Mesenchymal stem cell (in vitro differentiated cells and primary cell): ENCODE data around the gene SPATA13.

Source experiments
- DNase-seq: peaks from one replicate; pipeline ENCODE4 v3.0.0-alpha.2; 2013
- H2AFZ ChIP-seq: one replicate; pipeline ENCODE4 v1.6.1; 2013; ENCODE audit warnings: low read depth, mild to moderate bottlenecking, control low read depth, inconsistent platforms, low read length, moderate library complexity
- H2AK5ac ChIP-seq: 2 replicates; pipeline ENCODE4 v1.6.1; 2013; ENCODE audit warnings: low read length, moderate library complexity, mild to moderate bottlenecking, inconsistent platforms; ENCODE audit not compliant: severe bottlenecking
- H2BK120ac ChIP-seq: one replicate; pipeline ENCODE4 v1.6.1; 2013; ENCODE audit warnings: low read depth, mild to moderate bottlenecking, inconsistent platforms, low read length, moderate library complexity
- H2BK12ac ChIP-seq, 2 experiments: one replicate each; pipeline ENCODE4 v1.6.1; 2013; ENCODE audit warnings: inconsistent platforms in 2 of 2, low read length in 2 of 2, mild to moderate bottlenecking in 2 of 2, moderate library complexity in 2 of 2, control low read depth in 1 of 2
- H2BK15ac ChIP-seq: one replicate; pipeline ENCODE4 v1.6.1; 2013; ENCODE audit warnings: mild to moderate bottlenecking, low read depth, inconsistent platforms; ENCODE audit not compliant: poor library complexity, severe bottlenecking
- H2BK5ac ChIP-seq: 2 replicates; pipeline ENCODE4 v1.6.1; 2013; ENCODE audit warnings: low read depth, mild to moderate bottlenecking, low read length, control low read depth, inconsistent platforms; ENCODE audit not compliant: poor library complexity, severe bottlenecking
- H3K14ac ChIP-seq, 2 experiments: one replicate each; pipeline ENCODE4 v1.6.1; 2013; ENCODE audit warnings: inconsistent platforms in 2 of 2, low read length in 2 of 2, control low read depth in 1 of 2, mild to moderate bottlenecking in 1 of 2, moderate library complexity in 1 of 2
- H3K18ac ChIP-seq, 2 experiments: one replicate each; pipeline ENCODE4 v1.6.1; 2013; ENCODE audit warnings: inconsistent platforms in 2 of 2, low read length in 2 of 2, control low read depth in 1 of 2, low read depth in 1 of 2, mild to moderate bottlenecking in 1 of 2
- H3K23ac ChIP-seq, 2 experiments: one replicate each; pipeline ENCODE4 v1.6.1; 2013; ENCODE audit warnings: inconsistent platforms in 2 of 2, low read length in 2 of 2, mild to moderate bottlenecking in 2 of 2, moderate library complexity in 2 of 2, control low read depth in 1 of 2
- H3K27ac ChIP-seq: 2 replicates; pipeline ENCODE4 v1.5.1; 2013; ENCODE audit warnings: mild to moderate bottlenecking, moderate library complexity, low read length, control low read depth, inconsistent platforms; ENCODE audit not compliant: poor library complexity, severe bottlenecking
- H3K27me3 ChIP-seq, 2 experiments: 2 replicates each; pipeline versions ENCODE4 v1.6.1 to v1.7.0; 2013; ENCODE audit warnings: low read length in 2 of 2, mild to moderate bottlenecking in 2 of 2, moderate library complexity in 2 of 2, control low read depth in 1 of 2, inconsistent platforms in 1 of 2; ENCODE audit not compliant: control insufficient read depth in 1 of 2, insufficient read depth in 1 of 2
- H3K36me3 ChIP-seq, 2 experiments: 2 replicates each; pipeline versions ENCODE4 v1.6.1 to v1.7.0; 2013; ENCODE audit warnings: low read length in 2 of 2, control low read depth in 1 of 2, inconsistent platforms in 1 of 2, low read depth in 1 of 2, mild to moderate bottlenecking in 1 of 2; ENCODE audit not compliant: insufficient read depth in 2 of 2, control insufficient read depth in 1 of 2
- H3K4ac ChIP-seq, 2 experiments: one replicate each; pipeline ENCODE4 v1.6.1; 2013; ENCODE audit warnings: inconsistent platforms in 2 of 2, low read length in 2 of 2, mild to moderate bottlenecking in 2 of 2, moderate library complexity in 2 of 2, control low read depth in 1 of 2, low read depth in 1 of 2
- H3K4me1 ChIP-seq: 2 replicates; pipeline ENCODE4 v1.6.1; 2013; ENCODE audit warnings: low read depth, low read length, control low read depth; ENCODE audit not compliant: control insufficient read depth, insufficient read depth
- H3K4me2 ChIP-seq: 2 replicates; pipeline ENCODE4 v1.6.1; 2013; ENCODE audit warnings: low read length, mild to moderate bottlenecking, inconsistent platforms; ENCODE audit not compliant: poor library complexity, severe bottlenecking
- H3K4me3 ChIP-seq, 2 experiments: 2 replicates each; pipeline versions ENCODE4 v1.5.1 to v1.7.0; 2013; ENCODE audit warnings: low read length in 2 of 2, mild to moderate bottlenecking in 2 of 2, control low read depth in 1 of 2, low read depth in 1 of 2; ENCODE audit not compliant: insufficient read depth in 1 of 2
- H3K79me1 ChIP-seq: replicated peaks from 2 replicates; pipeline ENCODE4 v1.6.1; 2013; ENCODE audit warnings: mild to moderate bottlenecking, control low read depth, low read length, inconsistent platforms; ENCODE audit not compliant: poor library complexity, severe bottlenecking
- H3K9ac ChIP-seq: 2 replicates; pipeline ENCODE4 v1.7.0; 2013; ENCODE audit warnings: mild to moderate bottlenecking, low read length, moderate library complexity
- H3K9me3 ChIP-seq: 2 replicates; pipeline ENCODE4 v1.7.0; 2013; ENCODE audit warnings: mild to moderate bottlenecking, low read length; ENCODE audit not compliant: control insufficient read depth
- H4K8ac ChIP-seq: one replicate; pipeline ENCODE4 v1.6.1; 2013; ENCODE audit warnings: inconsistent platforms, mild to moderate bottlenecking, low read length, moderate library complexity
- H4K91ac ChIP-seq: one replicate; pipeline ENCODE4 v1.6.1; 2013; ENCODE audit warnings: mild to moderate bottlenecking, low read length, inconsistent platforms
- WGBS: methylation state at CpG from one replicate; pipeline ENCODE4 v1.1.7; 2013; ENCODE audit warnings: mixed read lengths; 5-methylcytosine and 5-hydroxymethylcytosine counted together

The SPATA13 gene

GRCh38 chr13:24141333-24141910 lies 19.1 kb upstream of the SPATA13 start:
- no peak overlapping the region for H2AK5ac ChIP-seq
- no peaks in the 10 kb centered on the region for H3K9me3 ChIP-seq
- no peak overlapping the region for H2BK120ac ChIP-seq
- DNase-seq, result no peak
- H3K4ac ChIP-seq, result no peak overlapping the region
- H3K79me1 ChIP-seq, result no peaks in the 10 kb centered on the region
- no peak overlapping the region for H3K23ac ChIP-seq
- no peak overlapping the region for H3K14ac ChIP-seq
- H2BK12ac ChIP-seq, result peak overlapping the region in 1 of 2 experiments; percentile 72
- no peak overlapping the region for H3K9ac ChIP-seq
- no peak overlapping the region for H3K27ac ChIP-seq
- no peak overlapping the region for H2AFZ ChIP-seq
- no peak overlapping the region for H4K8ac ChIP-seq
- H4K91ac ChIP-seq, result no peak overlapping the region
- no peak overlapping the region for H3K18ac ChIP-seq
- peaks cover 2% of the 10 kb centered on the region for H3K4me1 ChIP-seq
- peaks cover 0 to 4% of the 10 kb centered on the region in 2 experiments for H3K36me3 ChIP-seq
- WGBS, result 64% methylated on average over 7 of the region's 7 CpGs
- no peak overlapping the region for H3K4me3 ChIP-seq
- H3K4me2 ChIP-seq, result no peak overlapping the region
- H2BK5ac ChIP-seq, result no peak overlapping the region
- no peak overlapping the region for H2BK15ac ChIP-seq
- no peaks in the 10 kb centered on the region for H3K27me3 ChIP-seq

- Histone ChIP-seq H3K9ac (no peak overlapping the region), H3K9me3 (no peaks in the 10 kb centered on the region), H2BK12ac (no peak overlapping the region), H3K18ac (no peak overlapping the region), H2AFZ (no peak overlapping the region), H2BK15ac (no peak overlapping the region), H3K4me2 (no peak overlapping the region), H3K79me1 (no peaks in the 10 kb centered on the region), H2BK5ac (no peak overlapping the region), H4K8ac (no peak overlapping the region), H3K36me3 (peaks cover 0 to 4% of the 10 kb centered on the region in 2 experiments), H3K14ac (no peak overlapping the region), H3K4me1 (peaks cover 5% of the 10 kb centered on the region), H3K4me3 (no peak overlapping the region), H2AK5ac (peak overlapping the region; percentile 19), H3K27me3 (no peaks in the 10 kb centered on the region), H4K91ac (no peak overlapping the region), H3K27ac (no peak overlapping the region), H2BK120ac (no peak overlapping the region), H3K23ac (no peak overlapping the region), H3K4ac (no peak overlapping the region)
- no peak for DNase-seq
- WGBS, result 92% methylated on average over 1 of the region's 1 CpG
Observed at GRCh38 chr13:24142453-24142852, 18.1 kb upstream of the SPATA13 start.

- Histone ChIP-seq H3K23ac (no peak overlapping the region), H3K4ac (no peak overlapping the region), H2AK5ac (peak overlapping the region; percentile 19), H3K9me3 (no peaks in the 10 kb centered on the region), H3K4me2 (no peak overlapping the region), H3K9ac (no peak overlapping the region), H2BK12ac (peak overlapping the region in 1 of 2 experiments; percentile 1), H3K36me3 (peaks cover 0 to 4% of the 10 kb centered on the region in 2 experiments), H3K27ac (no peak overlapping the region), H3K14ac (no peak overlapping the region), H3K27me3 (no peaks in the 10 kb centered on the region), H4K8ac (no peak overlapping the region), H4K91ac (no peak overlapping the region), H3K4me1 (peaks cover 5% of the 10 kb centered on the region), H3K4me3 (no peak overlapping the region), H2AFZ (no peak overlapping the region), H3K18ac (no peak overlapping the region), H2BK5ac (no peak overlapping the region), H2BK120ac (no peak overlapping the region), H2BK15ac (no peak overlapping the region), H3K79me1 (no peaks in the 10 kb centered on the region)
- 93% methylated on average over 4 of the region's 4 CpGs for WGBS
- DNase-seq, result no peak
Observed at GRCh38 chr13:24142886-24143285, 17.6 kb upstream of the SPATA13 start.

- Histone ChIP-seq H3K9ac (no peak overlapping the region), H3K4me2 (no peak overlapping the region), H2BK15ac (no peak overlapping the region), H2BK5ac (no peak overlapping the region), H3K36me3 (peaks cover 0 to 4% of the 10 kb centered on the region in 2 experiments), H2BK120ac (no peak overlapping the region), H4K91ac (no peak overlapping the region), H2AK5ac (no peak overlapping the region), H3K14ac (no peak overlapping the region), H3K18ac (no peak overlapping the region), H3K4me3 (no peak overlapping the region), H3K79me1 (peaks cover 2% of the 10 kb centered on the region), H4K8ac (no peak overlapping the region), H3K4me1 (peaks cover 15% of the 10 kb centered on the region), H3K27ac (no peak overlapping the region), H3K27me3 (no peaks in the 10 kb centered on the region), H3K9me3 (no peaks in the 10 kb centered on the region), H3K4ac (no peak overlapping the region), H2AFZ (no peak overlapping the region), H2BK12ac (peak overlapping the region in 1 of 2 experiments; percentile 49), H3K23ac (no peak overlapping the region)
- WGBS, result 71% methylated on average over 2 of the region's 2 CpGs
- DNase-seq, result no peak
Observed at GRCh38 chr13:24145240-24145639, 15.3 kb upstream of the SPATA13 start.
